PC-9 (cell line): ENCODE results near the gene KRTAP8-1. TPM values are rescaled to one million over a fixed set of nuclear protein-coding genes. Genes with fewer than 3 reads are reported as not detected.

Experiments used
- BruUV-seq: library from RNA; stranded (reverse); fragments of 400-500 nt; replicated peaks from 2 replicates; lab custom pipeline; 2021; lab: Mats Ljungman, UMichigan
- CTCF ChIA-PET: fragments of 300-600 bp; sonication (Branson Sonifier 250); formaldehyde crosslinking; loops from one replicate; lab custom pipeline; 2022; ENCODE audit warnings: antibody characterized with exemption; lab: Charles Lee
- POLR2A ChIA-PET: fragments of 300-600 bp; sonication (Branson Sonifier 250); formaldehyde crosslinking; loops from one replicate; lab custom pipeline; 2022; ENCODE audit warnings: antibody characterized with exemption; ENCODE audit not compliant: unreplicated experiment; lab: Charles Lee
- DNase-seq, 2 experiments: peaks; one replicate each; pipeline versions ENCODE4 v3.0.0 to v3.0.0-alpha.2; 2015 to 2022; ENCODE audit warnings: mixed read lengths in 1 of 2
- H2AFZ ChIP-seq: fragments of 200-600 bp; sonication (generic); 2 replicates; pipeline ENCODE4 v1.8.1; 2017; ENCODE audit warnings: antibody characterized with exemption
- H3F3A ChIP-seq: fragments of 200-600 bp; sonication (generic); 2 replicates; pipeline ENCODE4 v1.8.1; 2017; ENCODE audit warnings: antibody characterized with exemption, mild to moderate bottlenecking, low read depth; ENCODE audit not compliant: insufficient read depth
- H3K27ac ChIP-seq: fragments of 200-600 bp; sonication (generic); 2 replicates; pipeline ENCODE4 v1.6.1; 2016; ENCODE audit warnings: mixed run types
- H3K27me3 ChIP-seq: fragments of 200-600 bp; sonication (generic); 2 replicates; pipeline ENCODE4 v1.6.1; 2016; ENCODE audit warnings: low read depth, mixed run types; ENCODE audit not compliant: insufficient read depth
- H3K36me3 ChIP-seq: fragments of 200-600 bp; sonication (generic); 2 replicates; pipeline ENCODE4 v1.6.1; 2016; ENCODE audit warnings: low read depth, mixed run types
- H3K4me1 ChIP-seq: fragments of 200-600 bp; sonication (generic); replicated peaks from 2 replicates; pipeline ENCODE4 v1.6.1; 2016; ENCODE audit warnings: mixed run types; ENCODE audit not compliant: insufficient read depth
- H3K4me2 ChIP-seq: fragments of 200-600 bp; sonication (generic); 2 replicates; pipeline ENCODE4 v1.6.1; 2017; ENCODE audit warnings: mixed run types
- H3K4me3 ChIP-seq: fragments of 200-600 bp; sonication (generic); 2 replicates; pipeline ENCODE4 v1.6.1; 2016; ENCODE audit warnings: mixed run types
- H3K79me2 ChIP-seq: fragments of 200-600 bp; sonication (generic); 2 replicates; pipeline ENCODE4 v1.6.1; 2017; ENCODE audit warnings: low read depth, mixed run types
- H3K9me2 ChIP-seq: fragments of 200-600 bp; sonication (generic); 2 replicates; pipeline ENCODE4 v1.8.1; 2017; ENCODE audit warnings: mild to moderate bottlenecking; ENCODE audit not compliant: insufficient read depth
- H3K9me3 ChIP-seq: fragments of 200-600 bp; sonication (generic); 2 replicates; pipeline ENCODE4 v1.8.1; 2016; ENCODE audit warnings: low read depth; ENCODE audit not compliant: insufficient read depth
- H4K20me1 ChIP-seq: fragments of 200-600 bp; sonication (generic); 2 replicates; pipeline ENCODE4 v1.8.1; 2017; ENCODE audit not compliant: insufficient read depth
- EZH2 ChIP-seq: fragments of 200-600 bp; sonication (generic); IDR thresholded peaks from 2 replicates; pipeline ENCODE4 v1.8.0; 2017; ENCODE audit warnings: antibody characterized with exemption, low read depth
- intact Hi-C: fragments of 100-400 bp; cut with micrococcal nuclease; formaldehyde crosslinking; loops from one replicate; pipeline ENCODE4 v1.10.0; 2022; ENCODE audit not compliant: unreplicated experiment
- total RNA-seq: library from RNA; stranded (reverse); gene quantifications from 2 replicates; pipeline ENCODE4 v1.2.3, GENCODE V29; 2021
- TF ChIP-seq, protein P1 (sequence below): fragments of 200-600 bp; sonication (generic); conservative IDR thresholded peaks from 2 replicates; pipeline ENCODE4 v1.6.1; 2017; ENCODE audit warnings: mixed run types, antibody characterized with exemption, mild to moderate bottlenecking, moderate library complexity

KRTAP8-1 gene
- total RNA-seq, 1 experiment from 2014 or later: not detected

GRCh38 chr21:30793581-30794314, 19.3 kb downstream of the KRTAP8-1 start:
- CTCF ChIA-PET: no interaction called here
- intact Hi-C loops: no loop called here

GRCh38 chr21:30779249-30779648, 33.8 kb downstream of the KRTAP8-1 start:
- DNase-seq: no peak
- no TSS peak for BruUV-seq
- H3K9me3 ChIP-seq: no peaks in the 10 kb centered on the region
- no peaks in the 10 kb centered on the region for H3F3A ChIP-seq
- H3K4me1 ChIP-seq: no peaks in the 10 kb centered on the region
- ChIA-PET POLR2A (no interaction called here), CTCF (no interaction called here)
- peaks cover 18% of the 10 kb centered on the region for H3K27me3 ChIP-seq
- H3K79me2 ChIP-seq: no peaks in the 10 kb centered on the region
- no peaks in the 10 kb centered on the region for H3K36me3 ChIP-seq
- H3K4me3 ChIP-seq: no peak overlapping the region
- intact Hi-C loops: no loop called here
- no peak for TF ChIP-seq EZH2
- TF ChIP-seq, protein P1, sequence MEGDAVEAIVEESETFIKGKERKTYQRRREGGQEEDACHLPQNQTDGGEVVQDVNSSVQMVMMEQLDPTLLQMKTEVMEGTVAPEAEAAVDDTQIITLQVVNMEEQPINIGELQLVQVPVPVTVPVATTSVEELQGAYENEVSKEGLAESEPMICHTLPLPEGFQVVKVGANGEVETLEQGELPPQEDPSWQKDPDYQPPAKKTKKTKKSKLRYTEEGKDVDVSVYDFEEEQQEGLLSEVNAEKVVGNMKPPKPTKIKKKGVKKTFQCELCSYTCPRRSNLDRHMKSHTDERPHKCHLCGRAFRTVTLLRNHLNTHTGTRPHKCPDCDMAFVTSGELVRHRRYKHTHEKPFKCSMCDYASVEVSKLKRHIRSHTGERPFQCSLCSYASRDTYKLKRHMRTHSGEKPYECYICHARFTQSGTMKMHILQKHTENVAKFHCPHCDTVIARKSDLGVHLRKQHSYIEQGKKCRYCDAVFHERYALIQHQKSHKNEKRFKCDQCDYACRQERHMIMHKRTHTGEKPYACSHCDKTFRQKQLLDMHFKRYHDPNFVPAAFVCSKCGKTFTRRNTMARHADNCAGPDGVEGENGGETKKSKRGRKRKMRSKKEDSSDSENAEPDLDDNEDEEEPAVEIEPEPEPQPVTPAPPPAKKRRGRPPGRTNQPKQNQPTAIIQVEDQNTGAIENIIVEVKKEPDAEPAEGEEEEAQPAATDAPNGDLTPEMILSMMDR: no peak
- no peak overlapping the region for H2AFZ ChIP-seq
- H4K20me1 ChIP-seq: no peaks in the 10 kb centered on the region
- no peaks in the 10 kb centered on the region for H3K9me2 ChIP-seq
- H3K27ac ChIP-seq: no peak overlapping the region
- no peak overlapping the region for H3K4me2 ChIP-seq

More at GRCh38 chr21:30793581-30794314, 19.3 kb downstream of the KRTAP8-1 start:
- Histone ChIP-seq H3K79me2 (no peaks in the 10 kb centered on the region), H4K20me1 (no peaks in the 10 kb centered on the region), H3K36me3 (no peaks in the 10 kb centered on the region), H3K4me1 (no peaks in the 10 kb centered on the region), H3K4me2 (no peak overlapping the region), H3K4me3 (no peak overlapping the region), H3K27ac (no peak overlapping the region), H3K27me3 (no peaks in the 10 kb centered on the region), H3K9me2 (no peaks in the 10 kb centered on the region), H2AFZ (no peak overlapping the region), H3K9me3 (no peaks in the 10 kb centered on the region), H3F3A (no peaks in the 10 kb centered on the region)
- BruUV-seq: no TSS peak
- no peak for DNase-seq
- POLR2A ChIA-PET: no interaction called here
- no peak for TF ChIP-seq EZH2
- TF ChIP-seq, protein P1: no peak

DNA sequence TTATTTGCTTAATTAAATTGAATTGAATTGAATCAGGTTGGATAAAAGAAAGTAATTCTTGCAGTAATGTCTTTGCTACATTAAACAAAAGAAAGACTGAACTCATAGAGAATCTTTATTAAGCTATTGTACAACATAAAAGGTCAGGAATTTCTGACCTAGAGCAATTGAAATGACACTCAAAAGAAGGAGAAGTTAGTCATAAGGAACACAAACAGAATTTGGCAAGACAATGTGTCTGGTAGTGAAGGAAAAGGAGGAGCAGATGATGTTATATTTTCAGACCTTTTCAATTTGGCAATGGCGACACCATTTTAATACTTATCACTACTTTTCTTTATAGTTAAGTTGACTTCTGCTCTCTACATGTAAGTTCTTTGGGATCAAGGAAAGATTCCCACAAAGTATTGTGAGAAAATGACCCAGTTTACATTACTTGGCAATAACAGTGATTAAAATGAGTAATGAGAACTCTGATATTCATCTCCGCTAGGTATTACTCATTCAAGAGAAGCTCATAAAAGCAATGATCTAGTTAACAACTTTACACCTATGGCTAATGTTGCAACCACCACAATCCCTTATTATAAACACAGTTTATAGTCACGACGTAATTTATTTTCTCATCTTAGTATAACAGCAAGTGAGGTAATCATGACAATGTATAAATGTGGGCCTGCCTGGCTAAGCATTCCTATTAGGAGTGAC, 43.2 kb downstream of the KRTAP8-1 start:
- Histone ChIP-seq H3K4me2 (no peak overlapping the region), H3K9me2 (no peaks in the 10 kb centered on the region), H3K27me3 (no peaks in the 10 kb centered on the region), H3K27ac (no peak overlapping the region), H4K20me1 (no peaks in the 10 kb centered on the region), H3K4me3 (no peak overlapping the region), H3K79me2 (no peaks in the 10 kb centered on the region), H3K9me3 (no peaks in the 10 kb centered on the region), H3F3A (no peaks in the 10 kb centered on the region), H3K36me3 (no peaks in the 10 kb centered on the region), H3K4me1 (no peaks in the 10 kb centered on the region), H2AFZ (no peak overlapping the region)
- no peak for DNase-seq
- intact Hi-C loops: no loop called here
- no TSS peak for BruUV-seq
- no peak for TF ChIP-seq EZH2
- TF ChIP-seq, protein P1: no peak
- POLR2A ChIA-PET: no interaction called here
- CTCF ChIA-PET: no interaction called here

Other genes starting within 250 kb of the KRTAP8-1 start
- not detected in 2 replicates for gene KRTAP22-2, start 222.9 kb downstream of the KRTAP8-1 start, total RNA-seq
- not detected in 2 replicates for gene KRTAP6-3, start 220.8 kb downstream of the KRTAP8-1 start, total RNA-seq
- gene KRTAP6-2, start 214.4 kb downstream of the KRTAP8-1 start, total RNA-seq: not detected in 2 replicates
- not detected in 2 replicates for gene KRTAP22-1, start 212.2 kb downstream of the KRTAP8-1 start, total RNA-seq
- not detected in 2 replicates for gene KRTAP6-1, start 199.3 kb downstream of the KRTAP8-1 start, total RNA-seq
- not detected in 2 replicates for gene KRTAP20-1, start 196.8 kb downstream of the KRTAP8-1 start, total RNA-seq
- not detected in 2 replicates for gene KRTAP20-4, start 192.6 kb downstream of the KRTAP8-1 start, total RNA-seq
- not detected in 2 replicates for gene KRTAP20-2, start 178.1 kb downstream of the KRTAP8-1 start, total RNA-seq
- not detected in 2 replicates for gene KRTAP20-3, start 170.4 kb downstream of the KRTAP8-1 start, total RNA-seq
- not detected in 2 replicates for gene KRTAP21-3, start 94.5 kb downstream of the KRTAP8-1 start, total RNA-seq
- gene KRTAP21-2, start 66.0 kb downstream of the KRTAP8-1 start, total RNA-seq: not detected in 2 replicates
- not detected in 2 replicates for gene KRTAP21-1, start 57.8 kb downstream of the KRTAP8-1 start, total RNA-seq
- gene KRTAP7-1, start 16.5 kb upstream of the KRTAP8-1 start, total RNA-seq: not detected in 2 replicates
- not detected in 2 replicates for gene KRTAP11-1, start 68.3 kb upstream of the KRTAP8-1 start, total RNA-seq
- gene KRTAP19-8, start 225.2 kb upstream of the KRTAP8-1 start, total RNA-seq: not detected in 2 replicates